Muscle layer of colon (tissue), 2 donors: ENCODE results near the gene ERBB4.

Experiments used
- H3K27ac ChIP-seq: one replicate; pipeline ENCODE4 v1.7.0; 2013; ENCODE audit warnings: low read depth, mild to moderate bottlenecking, low read length, moderate library complexity
- H3K27me3 ChIP-seq, 2 donors: one replicate each; pipeline ENCODE4 v1.7.0; 2013; ENCODE audit warnings: low read length in 2 of 2, mild to moderate bottlenecking in 2 of 2; ENCODE audit not compliant: insufficient read depth in 2 of 2, control insufficient read depth in 1 of 2
- H3K36me3 ChIP-seq: one replicate; pipeline ENCODE4 v1.7.0; 2013; ENCODE audit warnings: mild to moderate bottlenecking, low read length; ENCODE audit not compliant: insufficient read depth
- H3K4me1 ChIP-seq: one replicate; pipeline ENCODE4 v1.7.0; 2013; ENCODE audit warnings: mild to moderate bottlenecking, low read length; ENCODE audit not compliant: insufficient read depth
- H3K4me3 ChIP-seq, 2 donors: one replicate each; pipeline ENCODE4 v1.7.0; 2013; ENCODE audit warnings: low read length in 2 of 2, low read depth in 1 of 2, mild to moderate bottlenecking in 1 of 2, moderate library complexity in 1 of 2
- H3K9ac ChIP-seq: one replicate; pipeline ENCODE4 v1.7.0; 2013; ENCODE audit warnings: low read length
- H3K9me3 ChIP-seq: one replicate; pipeline ENCODE4 v1.7.0; 2013; ENCODE audit warnings: mild to moderate bottlenecking, low read length
- donor health status: abdominal sarcoma.
- donor health status: Adenocarcinoma of cecum.

The ERBB4 gene

DNA sequence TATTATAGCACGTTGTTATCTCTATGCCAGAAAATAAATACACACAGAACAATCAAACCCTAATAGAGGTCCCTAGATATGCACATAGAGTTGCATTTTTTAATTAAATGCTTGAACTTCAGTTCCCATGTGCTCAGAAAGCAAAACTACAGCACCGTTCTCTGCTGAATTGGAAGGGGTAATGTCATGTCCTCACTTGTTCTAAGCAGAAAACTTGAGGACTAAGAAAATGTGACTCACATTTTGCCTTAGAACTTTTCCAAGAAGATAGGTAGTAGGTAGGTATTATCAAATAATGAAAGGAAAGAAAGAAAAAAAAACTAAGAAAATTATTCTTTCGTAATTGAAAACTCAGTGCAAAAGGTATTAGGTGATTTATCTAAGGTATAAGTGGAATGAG lies 607.3 kb downstream of the ERBB4 start:
- no peaks in the 10 kb centered on the region for H3K27me3 ChIP-seq
- no peak overlapping the region for H3K27ac ChIP-seq
- no peak overlapping the region for H3K9ac ChIP-seq
- H3K4me1 ChIP-seq = no peaks in the 10 kb centered on the region
- H3K4me3 ChIP-seq = no peak overlapping the region
- H3K9me3 ChIP-seq = no peaks in the 10 kb centered on the region
- H3K36me3 ChIP-seq = no peaks in the 10 kb centered on the region

DNA sequence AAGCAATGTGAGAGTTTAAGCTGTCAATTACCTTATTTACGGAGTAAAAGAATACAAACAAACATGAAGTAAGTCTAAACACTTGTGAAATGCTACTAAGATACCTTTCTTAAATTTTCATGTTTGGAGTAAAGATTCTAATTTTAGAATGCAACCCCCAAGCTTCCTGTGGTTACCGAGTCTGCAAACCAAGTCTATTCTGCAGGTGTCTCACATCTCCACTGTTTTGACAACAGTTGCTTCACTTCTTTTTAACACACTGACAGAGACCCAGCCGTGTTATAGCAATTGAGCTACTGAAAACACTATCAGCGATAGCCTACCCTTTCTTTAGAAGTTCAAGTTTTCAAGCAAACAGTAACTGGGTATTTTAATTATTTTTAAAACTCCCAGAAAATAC lies 608.3 kb downstream of the ERBB4 start:
- H3K27ac ChIP-seq = no peak overlapping the region
- no peaks in the 10 kb centered on the region for H3K36me3 ChIP-seq
- no peaks in the 10 kb centered on the region for H3K9me3 ChIP-seq
- no peak overlapping the region for H3K4me3 ChIP-seq
- no peak overlapping the region for H3K9ac ChIP-seq
- no peaks in the 10 kb centered on the region for H3K27me3 ChIP-seq
- no peaks in the 10 kb centered on the region for H3K4me1 ChIP-seq

DNA sequence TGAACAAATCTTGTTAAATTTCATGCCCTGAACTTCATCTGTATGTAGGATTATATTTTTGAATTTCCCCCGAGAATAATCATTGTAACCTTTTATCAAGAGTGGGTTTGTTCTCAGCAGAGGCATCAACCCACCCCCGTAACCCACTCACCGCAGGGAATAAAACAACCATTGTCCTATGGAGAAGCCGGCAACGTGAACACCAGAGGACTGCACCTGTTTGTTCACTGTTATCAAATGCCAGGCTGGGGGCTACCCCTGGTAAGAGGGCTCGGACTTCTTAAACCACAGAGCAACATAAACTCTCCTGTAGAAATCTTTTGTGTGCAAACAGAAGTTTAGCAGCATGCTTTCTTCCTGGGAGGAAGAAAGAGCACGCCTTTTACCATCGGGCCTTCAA lies 610.4 kb downstream of the ERBB4 start:
- no peaks in the 10 kb centered on the region for H3K27me3 ChIP-seq
- no peaks in the 10 kb centered on the region for H3K4me1 ChIP-seq
- H3K9ac ChIP-seq = no peak overlapping the region
- no peaks in the 10 kb centered on the region for H3K9me3 ChIP-seq
- no peak overlapping the region for H3K4me3 ChIP-seq
- H3K36me3 ChIP-seq = no peaks in the 10 kb centered on the region
- no peak overlapping the region for H3K27ac ChIP-seq

DNA sequence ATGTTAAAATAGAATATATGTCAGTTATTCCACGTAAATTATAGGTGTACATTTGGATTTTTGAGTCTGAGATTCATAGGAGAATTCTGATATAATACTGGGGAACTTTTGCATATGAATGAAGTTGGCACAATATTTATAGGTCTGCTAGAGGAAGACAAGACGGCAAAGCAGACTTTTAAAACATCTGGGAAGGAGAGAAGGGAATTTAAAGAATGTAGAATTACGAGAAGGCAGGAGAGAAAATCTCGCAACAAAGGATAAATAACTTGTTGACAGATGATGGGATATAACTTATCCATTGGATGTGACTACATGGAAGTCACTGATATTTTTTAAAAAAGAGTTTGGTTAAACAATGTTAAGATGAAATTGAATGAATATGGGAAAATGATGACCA lies 615.6 kb downstream of the ERBB4 start:
- no peak overlapping the region for H3K9ac ChIP-seq
- H3K36me3 ChIP-seq = no peaks in the 10 kb centered on the region
- H3K9me3 ChIP-seq = no peaks in the 10 kb centered on the region
- no peak overlapping the region for H3K4me3 ChIP-seq
- no peaks in the 10 kb centered on the region for H3K4me1 ChIP-seq
- H3K27me3 ChIP-seq = no peaks in the 10 kb centered on the region
- H3K27ac ChIP-seq = no peak overlapping the region

DNA sequence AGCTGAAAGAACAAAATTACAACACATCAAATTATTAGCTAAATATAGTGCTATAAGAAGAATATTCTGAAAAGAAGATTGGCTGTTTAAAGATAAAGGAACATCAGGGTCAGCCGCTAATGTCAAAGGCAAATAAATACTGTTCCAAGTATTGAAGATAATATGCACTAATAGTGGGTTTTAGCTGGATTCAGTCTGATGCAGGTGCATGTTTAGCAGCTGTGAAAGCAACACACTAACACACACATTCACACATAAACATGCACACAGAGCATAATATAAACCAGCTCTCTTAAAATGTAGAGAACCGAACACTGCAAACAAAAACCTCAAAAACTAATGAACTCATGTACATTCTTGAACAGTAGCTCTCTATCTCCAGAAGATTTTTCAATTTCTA lies 634.6 kb downstream of the ERBB4 start:
- Histone ChIP-seq H3K27ac (no peak overlapping the region), H3K4me1 (no peaks in the 10 kb centered on the region), H3K4me3 (no peak overlapping the region), H3K9me3 (no peaks in the 10 kb centered on the region), H3K27me3 (no peaks in the 10 kb centered on the region), H3K9ac (no peak overlapping the region), H3K36me3 (no peaks in the 10 kb centered on the region)

DNA sequence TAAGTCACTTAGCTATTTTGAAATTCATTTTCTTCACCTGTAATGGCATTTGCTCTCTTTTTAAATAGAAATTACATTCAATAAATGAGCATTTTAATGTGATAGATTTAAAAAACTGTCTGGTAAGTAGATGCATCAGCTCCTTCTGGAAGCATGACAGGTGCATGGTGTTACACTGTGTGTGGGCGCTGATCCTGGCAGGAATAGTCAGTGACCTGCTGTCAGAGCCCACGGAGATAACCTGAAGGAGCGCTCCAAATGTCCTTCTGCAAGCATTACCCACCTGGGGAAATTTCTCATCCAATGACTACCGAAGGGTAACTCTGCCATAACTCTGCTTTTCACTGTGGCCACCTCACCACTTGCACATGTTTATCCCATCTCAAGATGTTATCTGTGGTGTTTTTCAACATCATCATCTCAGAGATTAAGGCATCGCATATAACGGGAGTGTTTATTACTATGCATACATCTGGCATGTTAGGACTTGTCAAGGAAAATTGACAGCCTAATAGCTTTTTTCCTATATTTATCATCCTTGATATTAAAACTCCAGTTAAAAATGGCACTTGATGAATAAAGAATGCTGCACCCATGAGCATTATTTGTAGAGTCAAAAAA lies 637.3 kb downstream of the ERBB4 start:
- H3K4me1 ChIP-seq = no peaks in the 10 kb centered on the region
- no peak overlapping the region for H3K9ac ChIP-seq
- H3K27ac ChIP-seq = no peak overlapping the region
- H3K4me3 ChIP-seq = no peak overlapping the region
- no peaks in the 10 kb centered on the region for H3K36me3 ChIP-seq
- no peaks in the 10 kb centered on the region for H3K27me3 ChIP-seq
- H3K9me3 ChIP-seq = no peaks in the 10 kb centered on the region

DNA sequence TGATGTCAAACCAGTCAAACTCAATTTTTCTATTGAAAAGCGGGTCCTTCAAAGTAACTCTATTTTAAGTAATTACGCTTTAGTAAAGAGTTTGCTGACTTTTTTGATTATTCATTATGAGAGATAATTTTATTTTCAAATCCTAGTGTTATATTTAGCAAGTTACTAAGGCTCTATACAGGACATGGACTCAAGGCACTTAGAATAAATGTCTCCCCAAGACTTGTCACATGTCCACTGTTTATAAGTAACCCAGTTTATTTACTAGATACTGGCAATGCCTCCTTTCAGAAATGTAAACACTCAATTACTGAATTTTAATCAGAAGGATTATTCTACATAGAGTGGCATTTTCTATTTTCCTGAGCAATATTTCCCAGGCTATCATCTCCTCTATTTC lies 638.1 kb downstream of the ERBB4 start:
- Histone ChIP-seq H3K4me3 (no peak overlapping the region), H3K9me3 (no peaks in the 10 kb centered on the region), H3K9ac (no peak overlapping the region), H3K4me1 (no peaks in the 10 kb centered on the region), H3K27me3 (no peaks in the 10 kb centered on the region), H3K36me3 (no peaks in the 10 kb centered on the region), H3K27ac (no peak overlapping the region)

DNA sequence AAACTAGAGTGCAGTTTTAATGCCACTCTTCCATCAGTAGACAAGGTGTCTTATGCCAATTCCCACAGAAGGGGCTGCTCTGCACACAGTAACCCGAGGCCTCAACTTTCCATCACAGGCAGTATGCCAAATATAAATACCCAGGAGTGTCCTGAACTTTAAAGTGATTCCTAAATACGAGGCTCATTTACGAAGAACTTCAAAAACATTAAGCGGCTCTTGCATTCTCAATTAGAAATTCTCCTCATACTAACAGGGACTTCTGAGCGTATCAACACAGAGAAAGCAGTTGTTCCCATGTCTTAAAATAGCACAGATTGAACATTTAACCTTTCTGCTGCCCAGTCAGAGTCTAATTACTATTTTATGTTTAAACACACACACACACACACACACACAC lies 638.6 kb downstream of the ERBB4 start:
- no peak overlapping the region for H3K9ac ChIP-seq
- H3K4me3 ChIP-seq = no peak overlapping the region

DNA sequence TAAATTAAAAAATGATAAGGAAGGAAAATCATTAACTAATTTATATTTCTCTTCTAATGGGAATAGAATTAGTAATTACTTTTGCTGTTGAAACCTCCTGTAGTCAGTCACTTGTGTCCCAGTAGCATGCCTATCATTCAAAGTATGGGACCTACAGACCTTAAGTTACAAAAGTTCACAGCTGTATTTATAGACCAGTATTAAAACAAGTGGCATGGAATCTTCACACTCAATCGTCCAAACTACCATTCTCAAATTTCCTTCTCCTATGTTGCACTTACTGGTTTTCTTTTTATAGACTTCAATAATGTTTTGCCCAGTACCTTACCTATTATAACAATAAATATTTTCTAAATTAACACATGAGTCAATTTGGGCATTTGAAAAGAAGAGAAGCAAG lies 639.9 kb downstream of the ERBB4 start:
- no peaks in the 10 kb centered on the region for H3K4me1 ChIP-seq
- no peaks in the 10 kb centered on the region for H3K27me3 ChIP-seq
- H3K9ac ChIP-seq = no peak overlapping the region
- H3K9me3 ChIP-seq = no peaks in the 10 kb centered on the region
- H3K36me3 ChIP-seq = no peaks in the 10 kb centered on the region
- H3K4me3 ChIP-seq = no peak overlapping the region
- H3K27ac ChIP-seq = no peak overlapping the region

More for the DNA sequence above, 638.6 kb downstream of the ERBB4 start:
- Histone ChIP-seq H3K27me3 (no peaks in the 10 kb centered on the region), H3K36me3 (no peaks in the 10 kb centered on the region), H3K27ac (no peak overlapping the region), H3K9me3 (no peaks in the 10 kb centered on the region), H3K4me1 (no peaks in the 10 kb centered on the region)

DNA sequence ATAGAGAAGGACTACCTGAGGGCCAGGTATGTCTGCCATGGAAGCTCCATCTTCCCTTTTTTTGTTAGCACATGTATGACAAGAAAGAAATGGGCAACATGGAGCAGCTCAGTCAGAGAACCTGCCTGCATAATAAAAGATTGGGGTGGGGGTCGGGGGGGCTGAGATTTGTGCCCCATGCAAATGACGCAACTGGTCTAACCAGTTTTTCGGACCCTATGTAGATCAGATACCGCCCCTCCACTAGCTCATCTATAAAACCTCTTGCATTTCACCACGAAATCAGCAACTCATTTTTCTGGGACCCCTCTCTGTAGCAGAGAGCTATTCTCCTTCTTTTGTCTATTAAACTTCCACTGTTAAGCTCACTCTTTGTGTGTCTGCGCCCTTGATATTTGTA lies 657.2 kb downstream of the ERBB4 start:
- Histone ChIP-seq H3K27me3 (no peaks in the 10 kb centered on the region), H3K4me1 (no peaks in the 10 kb centered on the region), H3K4me3 (no peak overlapping the region), H3K9me3 (no peaks in the 10 kb centered on the region), H3K36me3 (no peaks in the 10 kb centered on the region), H3K27ac (no peak overlapping the region), H3K9ac (no peak overlapping the region)

DNA sequence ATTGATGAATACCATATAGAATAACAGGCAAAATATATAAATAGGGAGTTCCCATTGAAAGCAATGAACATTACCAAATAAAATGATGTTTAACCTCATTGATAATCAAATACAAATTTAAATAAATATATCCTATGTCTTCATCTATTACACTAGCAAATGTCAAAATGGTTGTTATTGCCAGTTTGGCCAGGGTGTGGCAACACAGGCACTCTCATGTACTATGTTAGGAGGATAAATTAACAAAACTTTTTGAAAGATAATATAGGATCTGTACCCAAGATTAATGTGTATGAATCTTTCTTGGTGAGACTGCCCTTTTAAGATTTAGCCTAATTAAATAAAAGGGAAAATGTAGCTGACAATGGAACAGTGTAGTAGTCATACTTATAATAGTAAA lies 659.3 kb downstream of the ERBB4 start:
- Histone ChIP-seq H3K4me1 (no peaks in the 10 kb centered on the region), H3K9me3 (no peaks in the 10 kb centered on the region), H3K36me3 (no peaks in the 10 kb centered on the region), H3K4me3 (no peak overlapping the region), H3K27ac (no peak overlapping the region), H3K27me3 (no peaks in the 10 kb centered on the region), H3K9ac (no peak overlapping the region)

DNA sequence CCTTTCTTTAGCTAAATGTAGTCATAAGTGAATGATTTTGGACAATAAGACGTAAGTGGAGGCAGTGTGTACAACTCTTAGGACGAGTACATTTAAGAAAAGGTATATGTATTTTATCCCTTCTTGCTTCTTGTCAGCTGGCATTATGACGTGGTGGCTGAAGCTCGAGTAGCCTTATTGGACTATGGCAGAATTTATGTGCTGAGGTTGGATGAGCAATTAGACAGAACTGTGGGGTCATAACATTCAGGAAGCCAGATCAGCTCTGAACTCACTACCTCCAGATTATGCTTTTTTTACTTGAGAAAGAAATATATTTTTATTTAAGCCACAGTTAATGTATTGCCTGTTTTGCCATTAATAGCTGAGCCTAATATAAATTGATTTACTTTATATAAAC lies 661.5 kb downstream of the ERBB4 start:
- Histone ChIP-seq H3K36me3 (no peaks in the 10 kb centered on the region), H3K4me3 (no peak overlapping the region), H3K9ac (no peak overlapping the region), H3K27ac (no peak overlapping the region), H3K9me3 (no peaks in the 10 kb centered on the region), H3K4me1 (no peaks in the 10 kb centered on the region), H3K27me3 (no peaks in the 10 kb centered on the region)
